HepG2 (cell line): ENCODE measurements around the gene SRCAP. TPM values are rescaled to one million over a fixed set of nuclear protein-coding genes. Genes with fewer than 3 reads are reported as not detected.

Experiments
- FOXA1 ChIP-seq, 2 experiments: fragments of 450-650 bp in 1 of 2; sonication (generic) in 1 of 2; formaldehyde crosslinking in 1 of 2; IDR thresholded peaks; 2 replicates each; pipeline versions ENCODE4 v1.4.0 to v1.6.1; 2016 to 2020; ENCODE audit warnings: missing genetic modification reagents in 1 of 2
- FOXJ3 ChIP-seq: sonication (generic); formaldehyde crosslinking; IDR thresholded peaks from 2 replicates; pipeline ENCODE4 v1.4.0; 2020; ENCODE audit warnings: missing genetic modification reagents, mild to moderate bottlenecking, borderline replicate concordance
- GATAD1 ChIP-seq: IDR thresholded peaks from 2 replicates; pipeline ENCODE4 v1.6.1; 2016; ENCODE audit warnings: missing genetic modification reagents, missing compliant biosample characterization
- IKZF4 ChIP-seq: sonication (generic); formaldehyde crosslinking; IDR thresholded peaks from 2 replicates; pipeline ENCODE4 v1.5.1; 2020; ENCODE audit warnings: borderline replicate concordance, mild to moderate bottlenecking, low read depth, missing genetic modification reagents; ENCODE audit errors: not compliant biosample characterization
- KLF15 ChIP-seq: sonication (generic); formaldehyde crosslinking; IDR thresholded peaks from 2 replicates; pipeline ENCODE4 v1.8.1; 2023; ENCODE audit warnings: borderline replicate concordance, mild to moderate bottlenecking, inconsistent platforms, missing genetic modification reagents, mixed read lengths
- MED8 ChIP-seq: sonication (generic); formaldehyde crosslinking; IDR thresholded peaks from 2 replicates; pipeline ENCODE4 v1.8.1; 2023; ENCODE audit warnings: mild to moderate bottlenecking, missing genetic modification reagents; ENCODE audit not compliant: insufficient replicate concordance
- MEIS1 ChIP-seq: sonication (generic); formaldehyde crosslinking; IDR thresholded peaks from 2 replicates; pipeline ENCODE4 v1.9.0; 2021; ENCODE audit warnings: mild to moderate bottlenecking, missing genetic modification reagents, moderate library complexity, borderline replicate concordance
- MXD4 ChIP-seq: IDR thresholded peaks from 2 replicates; pipeline ENCODE4 v1.6.1; 2016; ENCODE audit warnings: mild to moderate bottlenecking, missing biosample characterization, missing genetic modification reagents
- NR2F6 ChIP-seq, 2 experiments: IDR thresholded peaks; 2 replicates each; pipeline ENCODE4 v1.6.1; 2016; ENCODE audit warnings: antibody characterized with exemption in 1 of 2, mild to moderate bottlenecking in 1 of 2
- POLR2A ChIP-seq, 2 experiments: IDR thresholded peaks; 2 replicates each; pipeline ENCODE4 v1.6.1; 2011; ENCODE audit warnings: low read depth in 2 of 2, low read length in 2 of 2, mild to moderate bottlenecking in 1 of 2, moderate library complexity in 1 of 2; ENCODE audit not compliant: insufficient read depth in 1 of 2
- RXRA ChIP-seq: sonication (generic); formaldehyde crosslinking; IDR thresholded peaks from 2 replicates; pipeline ENCODE4 v1.5.1; 2020; ENCODE audit warnings: missing genetic modification reagents
- SKI ChIP-seq: fragments of 450-650 bp; IDR thresholded peaks from one replicate; pipeline ENCODE4 v1.6.1; 2018; ENCODE audit warnings: mild to moderate bottlenecking; ENCODE audit not compliant: partially characterized antibody
- SMAD1 ChIP-seq: sonication (generic); formaldehyde crosslinking; IDR thresholded peaks from 2 replicates; pipeline ENCODE4 v1.4.0; 2020; ENCODE audit warnings: missing genetic modification reagents, low read depth, mild to moderate bottlenecking, borderline replicate concordance
- TAF1 ChIP-seq: sonication (generic); formaldehyde crosslinking; IDR thresholded peaks from 2 replicates; pipeline ENCODE4 v1.4.0; 2020; ENCODE audit warnings: missing genetic modification reagents
- TBX2 ChIP-seq: sonication (generic); formaldehyde crosslinking; IDR thresholded peaks from 2 replicates; pipeline ENCODE4 v1.5.0; 2020; ENCODE audit warnings: missing genetic modification reagents, mild to moderate bottlenecking, borderline replicate concordance
- ZFP36 ChIP-seq: fragments of 150-350 bp; IDR thresholded peaks from 2 replicates; pipeline ENCODE4 v1.6.1; 2018; ENCODE audit warnings: borderline replicate concordance, low read length, low read depth; ENCODE audit not compliant: partially characterized antibody
- polyA plus RNA-seq, 8 experiments: library from polyadenylated mRNA; depleted of rRNA in 3 of 8; stranded (reverse) in 7 of 8; unstranded in 1 of 8; fragments of >200 nt; fragmentation: Illumina TruSeq in 4 of 8; extraction: Trizol in 4 of 8; gene quantifications; 2 replicates each; pipeline versions ENCODE4 v1.2.1 to v1.2.3, GENCODE V29; 2011 to 2016; ENCODE audit warnings: low read depth in 4 of 8, missing spikeins in 1 of 8, mixed read lengths in 1 of 8; ENCODE audit not compliant: insufficient read depth in 1 of 8
- total RNA-seq, 5 experiments: library from RNA; depleted of rRNA; stranded (reverse); fragments of >200 nt; fragmentation: Illumina TruSeq; extraction: Trizol; gene quantifications; 2 replicates each; pipeline ENCODE4 v1.2.3, GENCODE V29; 2016; ENCODE audit warnings: low read depth in 1 of 5
- TF ChIP-seq, protein P1 (sequence below): sonication (generic); formaldehyde crosslinking; IDR thresholded peaks from 2 replicates; pipeline ENCODE4 v1.5.1; 2020; ENCODE audit warnings: mild to moderate bottlenecking, missing genetic modification reagents
- TF ChIP-seq, protein P2 (sequence below): sonication (generic); formaldehyde crosslinking; IDR thresholded peaks from 2 replicates; pipeline ENCODE4 v1.9.0; 2021; ENCODE audit warnings: missing genetic modification reagents, borderline replicate concordance
- TF ChIP-seq, protein P3 (sequence below): sonication (generic); formaldehyde crosslinking; conservative IDR thresholded peaks from 2 replicates; pipeline ENCODE4 v1.8.0; 2022; ENCODE audit warnings: low read depth, missing genetic modification reagents
- TF ChIP-seq, protein P4 (sequence below): sonication (generic); formaldehyde crosslinking; IDR thresholded peaks from 2 replicates; pipeline ENCODE4 v1.4.0; 2020; ENCODE audit warnings: missing genetic modification reagents

SRCAP gene
- total and polyA plus RNA-seq, 2 of the 13 experiments (the other 11 are each of a cell fraction or from before 2014, with no cell fraction given), result 4.9 to 9.0 TPM

DNA sequence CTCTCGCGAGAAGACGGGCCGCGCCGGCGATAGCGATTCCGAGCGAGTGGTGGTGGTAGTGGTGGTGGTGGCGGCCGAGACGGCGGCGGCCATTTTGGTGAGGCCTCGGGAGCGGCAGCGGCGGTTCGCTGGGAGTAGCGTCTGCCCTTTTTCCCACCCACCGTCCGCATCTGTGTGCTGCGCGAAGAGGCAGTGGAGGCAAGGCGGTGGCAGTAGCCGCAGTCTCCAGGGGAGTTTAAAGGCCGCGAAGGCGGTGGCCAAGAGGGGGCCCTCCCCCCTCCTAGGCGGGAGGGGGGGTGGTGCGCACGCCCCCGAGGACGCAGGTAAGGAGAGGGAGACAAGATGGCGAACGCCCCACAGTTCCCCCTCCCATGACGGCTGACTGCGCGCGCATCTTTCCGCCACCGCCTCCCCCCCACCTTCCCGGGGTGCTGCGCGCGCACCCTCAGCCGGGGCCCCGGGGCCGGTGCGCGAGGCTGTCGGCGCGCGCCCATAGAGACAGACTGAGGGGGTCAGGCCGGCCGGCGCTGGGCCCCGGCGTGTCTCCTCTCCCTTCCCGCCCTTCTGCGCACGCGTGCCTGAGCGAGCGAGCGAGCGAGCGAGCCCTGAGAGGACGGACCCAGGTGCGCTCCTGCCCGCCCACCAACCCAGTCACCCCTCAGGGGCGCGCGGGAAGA is 694 bp upstream of the SRCAP start (continued):
- TF ChIP-seq SMAD1 (CRISPR knock-in tag) (peak; percentile 48; the same call in 1 of the 2 replicates), SKI (peak; percentile 84), MXD4 (peak; percentile 48; the same call in 1 of the 2 replicates), TAF1 (CRISPR knock-in tag) (peak; percentile 96; the same call in 1 of the 2 replicates), NR2F6 (IDR thresholded peaks at IDR 0.05) (no peak), NR2F6 (CRISPR knock-in tag; IDR thresholded peaks at IDR 0.05) (peak; percentile 63), MED8 (no peak), TBX2 (CRISPR knock-in tag) (peak; percentile 96), RXRA (CRISPR knock-in tag) (peak; percentile 93), MEIS1 (CRISPR knock-in tag) (peak; percentile 83; the same call in 1 of the 2 replicates), KLF15 (CRISPR knock-in tag) (peak; percentile 89; the same call in 1 of the 2 replicates), GATAD1 (CRISPR knock-in tag) (peak; percentile 90), IKZF4 (CRISPR knock-in tag) (no peak), FOXJ3 (CRISPR knock-in tag) (no peak), ZFP36 (no peak), POLR2A (IDR thresholded peaks at IDR 0.05; ENCODE audit: insufficient read depth in 1 of 2, low read depth in 2 of 2, low read length in 2 of 2) (peak; percentile 94 to 97), FOXA1 (IDR thresholded peaks at IDR 0.05) (no peak), FOXA1 (CRISPR knock-in tag; IDR thresholded peaks at IDR 0.05) (peak; percentile 17; the same call in 1 of the 2 replicates)
- TF ChIP-seq, protein P1, sequence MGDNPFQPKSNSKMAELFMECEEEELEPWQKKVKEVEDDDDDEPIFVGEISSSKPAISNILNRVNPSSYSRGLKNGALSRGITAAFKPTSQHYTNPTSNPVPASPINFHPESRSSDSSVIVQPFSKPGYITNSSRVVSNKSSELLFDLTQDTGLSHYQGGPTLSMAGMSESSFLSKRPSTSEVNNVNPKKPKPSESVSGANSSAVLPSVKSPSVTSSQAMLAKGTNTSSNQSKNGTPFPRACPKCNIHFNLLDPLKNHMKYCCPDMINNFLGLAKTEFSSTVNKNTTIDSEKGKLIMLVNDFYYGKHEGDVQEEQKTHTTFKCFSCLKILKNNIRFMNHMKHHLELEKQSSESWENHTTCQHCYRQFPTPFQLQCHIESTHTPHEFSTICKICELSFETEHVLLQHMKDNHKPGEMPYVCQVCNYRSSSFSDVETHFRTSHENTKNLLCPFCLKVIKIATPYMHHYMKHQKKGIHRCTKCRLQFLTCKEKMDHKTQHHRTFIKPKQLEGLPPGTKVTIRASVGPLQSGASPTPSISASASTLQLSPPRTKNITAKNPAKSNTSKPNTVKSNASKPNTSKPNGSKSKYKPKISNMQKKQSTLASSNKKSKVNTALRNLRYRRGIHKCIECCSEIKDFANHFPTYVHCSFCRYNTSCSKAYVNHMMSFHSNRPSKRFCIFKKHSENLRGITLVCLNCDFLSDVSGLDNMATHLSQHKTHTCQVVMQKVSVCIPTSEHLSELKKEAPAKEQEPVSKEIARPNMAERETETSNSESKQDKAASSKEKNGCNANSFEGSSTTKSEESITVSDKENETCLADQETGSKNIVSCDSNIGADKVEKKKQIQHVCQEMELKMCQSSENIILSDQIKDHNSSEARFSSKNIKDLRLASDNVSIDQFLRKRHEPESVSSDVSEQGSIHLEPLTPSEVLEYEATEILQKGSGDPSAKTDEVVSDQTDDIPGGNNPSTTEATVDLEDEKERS (CRISPR knock-in tag), result peak; percentile 35; the same call in 1 of the 2 replicates
- TF ChIP-seq, protein P2, sequence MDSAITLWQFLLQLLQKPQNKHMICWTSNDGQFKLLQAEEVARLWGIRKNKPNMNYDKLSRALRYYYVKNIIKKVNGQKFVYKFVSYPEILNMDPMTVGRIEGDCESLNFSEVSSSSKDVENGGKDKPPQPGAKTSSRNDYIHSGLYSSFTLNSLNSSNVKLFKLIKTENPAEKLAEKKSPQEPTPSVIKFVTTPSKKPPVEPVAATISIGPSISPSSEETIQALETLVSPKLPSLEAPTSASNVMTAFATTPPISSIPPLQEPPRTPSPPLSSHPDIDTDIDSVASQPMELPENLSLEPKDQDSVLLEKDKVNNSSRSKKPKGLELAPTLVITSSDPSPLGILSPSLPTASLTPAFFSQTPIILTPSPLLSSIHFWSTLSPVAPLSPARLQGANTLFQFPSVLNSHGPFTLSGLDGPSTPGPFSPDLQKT, result no peak
- TF ChIP-seq, protein P3, sequence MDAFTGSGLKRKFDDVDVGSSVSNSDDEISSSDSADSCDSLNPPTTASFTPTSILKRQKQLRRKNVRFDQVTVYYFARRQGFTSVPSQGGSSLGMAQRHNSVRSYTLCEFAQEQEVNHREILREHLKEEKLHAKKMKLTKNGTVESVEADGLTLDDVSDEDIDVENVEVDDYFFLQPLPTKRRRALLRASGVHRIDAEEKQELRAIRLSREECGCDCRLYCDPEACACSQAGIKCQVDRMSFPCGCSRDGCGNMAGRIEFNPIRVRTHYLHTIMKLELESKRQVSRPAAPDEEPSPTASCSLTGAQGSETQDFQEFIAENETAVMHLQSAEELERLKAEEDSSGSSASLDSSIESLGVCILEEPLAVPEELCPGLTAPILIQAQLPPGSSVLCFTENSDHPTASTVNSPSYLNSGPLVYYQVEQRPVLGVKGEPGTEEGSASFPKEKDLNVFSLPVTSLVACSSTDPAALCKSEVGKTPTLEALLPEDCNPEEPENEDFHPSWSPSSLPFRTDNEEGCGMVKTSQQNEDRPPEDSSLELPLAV, result peak; percentile 90; the same call in 1 of the 2 replicates
- TF ChIP-seq, protein P4, sequence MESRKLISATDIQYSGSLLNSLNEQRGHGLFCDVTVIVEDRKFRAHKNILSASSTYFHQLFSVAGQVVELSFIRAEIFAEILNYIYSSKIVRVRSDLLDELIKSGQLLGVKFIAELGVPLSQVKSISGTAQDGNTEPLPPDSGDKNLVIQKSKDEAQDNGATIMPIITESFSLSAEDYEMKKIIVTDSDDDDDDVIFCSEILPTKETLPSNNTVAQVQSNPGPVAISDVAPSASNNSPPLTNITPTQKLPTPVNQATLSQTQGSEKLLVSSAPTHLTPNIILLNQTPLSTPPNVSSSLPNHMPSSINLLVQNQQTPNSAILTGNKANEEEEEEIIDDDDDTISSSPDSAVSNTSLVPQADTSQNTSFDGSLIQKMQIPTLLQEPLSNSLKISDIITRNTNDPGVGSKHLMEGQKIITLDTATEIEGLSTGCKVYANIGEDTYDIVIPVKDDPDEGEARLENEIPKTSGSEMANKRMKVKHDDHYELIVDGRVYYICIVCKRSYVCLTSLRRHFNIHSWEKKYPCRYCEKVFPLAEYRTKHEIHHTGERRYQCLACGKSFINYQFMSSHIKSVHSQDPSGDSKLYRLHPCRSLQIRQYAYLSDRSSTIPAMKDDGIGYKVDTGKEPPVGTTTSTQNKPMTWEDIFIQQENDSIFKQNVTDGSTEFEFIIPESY (CRISPR knock-in tag), result peak; percentile 87
